H1 (cell line): ENCODE data around the gene EML1. TPM values are rescaled to one million over a fixed set of nuclear protein-coding genes. Genes with fewer than 3 reads are reported as not detected.

Source experiments
- CTCF ChIA-PET: fragments of 300-600 bp; sonication (Branson Sonifier 250); formaldehyde crosslinking; loops from one replicate; lab custom pipeline; 2021; ENCODE audit not compliant: partially characterized antibody; lab: Charles Lee
- POLR2A ChIA-PET: fragments of 300-600 bp; sonication (Branson Sonifier 250); formaldehyde crosslinking; loops from one replicate; lab custom pipeline; 2021; ENCODE audit warnings: inconsistent platforms; ENCODE audit not compliant: partially characterized antibody; lab: Charles Lee
- DNase-seq, 2 experiments: peaks; one replicate each; pipeline versions ENCODE4 v3.0.0 to v3.0.0-alpha.2; 2010 to 2022; ENCODE audit warnings: low spot score in 2 of 2, low read depth in 1 of 2, mixed read lengths in 1 of 2
- FAIRE-seq: peaks from 2 replicates; lab custom pipeline; 2011; peaks lifted over from hg19 to GRCh38; lab: Jason Lieb, UNC
- H2AFZ ChIP-seq: 2 replicates; pipeline ENCODE4 v1.8.1; 2012; ENCODE audit warnings: low read length, inconsistent platforms
- H2AK5ac ChIP-seq: 2 replicates; pipeline ENCODE4 v1.6.1; 2013; ENCODE audit warnings: low read depth, low read length
- H2BK120ac ChIP-seq: replicated peaks from 2 replicates; pipeline ENCODE3; 2013; ENCODE audit warnings: low read depth, low read length, inconsistent platforms
- H2BK12ac ChIP-seq: 2 replicates; pipeline ENCODE4 v1.6.1; 2013; ENCODE audit warnings: low read depth, low read length
- H2BK15ac ChIP-seq: 2 replicates; pipeline ENCODE4 v1.6.1; 2013; ENCODE audit warnings: low read length
- H2BK20ac ChIP-seq: 2 replicates; pipeline ENCODE4 v1.6.1; 2013; ENCODE audit warnings: low read length
- H2BK5ac ChIP-seq: 2 replicates; pipeline ENCODE4 v1.6.1; 2013; ENCODE audit warnings: low read depth, low read length
- H3K14ac ChIP-seq: 2 replicates; pipeline ENCODE4 v1.6.1; 2013; ENCODE audit warnings: inconsistent platforms; ENCODE audit not compliant: insufficient read length
- H3K18ac ChIP-seq: 2 replicates; pipeline ENCODE4 v1.6.1; 2013; ENCODE audit warnings: low read length; ENCODE audit errors: extremely low read depth
- H3K23ac ChIP-seq: 2 replicates; pipeline ENCODE4 v1.6.1; 2013; ENCODE audit warnings: inconsistent platforms; ENCODE audit not compliant: insufficient read length
- H3K23me2 ChIP-seq: 2 replicates; pipeline ENCODE4 v1.6.1; 2013; ENCODE audit warnings: low read depth, low read length
- H3K27ac ChIP-seq: 2 replicates; pipeline ENCODE4 v1.6.1; 2011; ENCODE audit warnings: low read depth, low read length, inconsistent platforms
- H3K27me3 ChIP-seq, 4 experiments: replicated peaks in 1 of 4; 1 replicate in 1 of 4; 2 replicates in 3 of 4; pipeline versions ENCODE4 v1.6.1 to v1.8.1; 2011 to 2013; ENCODE audit warnings: low read length in 3 of 4, mild to moderate bottlenecking in 3 of 4, inconsistent platforms in 2 of 4, mixed read lengths in 2 of 4, moderate library complexity in 1 of 4; ENCODE audit not compliant: control insufficient read depth in 3 of 4, insufficient read depth in 3 of 4; ENCODE audit errors: extremely low read depth in 1 of 4
- H3K36me3 ChIP-seq, 4 experiments: 2 replicates each; pipeline versions ENCODE4 v1.6.1 to v1.8.1; 2011 to 2013; ENCODE audit warnings: mild to moderate bottlenecking in 4 of 4, low read length in 3 of 4, moderate library complexity in 2 of 4, control low read depth in 1 of 4, inconsistent platforms in 1 of 4; ENCODE audit not compliant: insufficient read depth in 4 of 4, control insufficient read depth in 2 of 4
- H3K4ac ChIP-seq: replicated peaks from 2 replicates; pipeline ENCODE3; 2013; ENCODE audit warnings: low read length, low read depth, mixed read lengths, inconsistent platforms; ENCODE audit not compliant: insufficient read length
- H3K4me1 ChIP-seq, 4 experiments: replicated peaks in 1 of 4; 1 replicate in 1 of 4; 2 replicates in 3 of 4; pipeline versions ENCODE4 v1.6.1 to v1.8.1; 2011 to 2013; ENCODE audit warnings: low read length in 3 of 4, inconsistent platforms in 2 of 4, mixed read lengths in 1 of 4; ENCODE audit not compliant: insufficient read depth in 4 of 4, control insufficient read depth in 3 of 4
- H3K4me2 ChIP-seq, 2 experiments: 2 replicates each; pipeline versions ENCODE4 v1.6.1 to v1.8.1; 2011 to 2013; ENCODE audit warnings: low read depth in 2 of 2, low read length in 2 of 2, control low read depth in 1 of 2, inconsistent platforms in 1 of 2, mild to moderate bottlenecking in 1 of 2; ENCODE audit not compliant: insufficient read depth in 1 of 2
- H3K4me3 ChIP-seq, 4 experiments: fragments of 200-600, 300-600 bp in 1 of 4; sonication (generic), shearing (Covaris generic), sonication (Bioruptor Twin) in 1 of 4; 2 replicates each; pipeline versions ENCODE4 v1.5.1 to v1.8.1; 2011 to 2016; ENCODE audit warnings: low read length in 4 of 4, low read depth in 3 of 4, control low read depth in 2 of 4, inconsistent platforms in 2 of 4, mild to moderate bottlenecking in 2 of 4, mixed read lengths in 1 of 4, moderate library complexity in 1 of 4; ENCODE audit not compliant: insufficient read depth in 2 of 4; ENCODE audit errors: extremely low read depth in 1 of 4
- H3K56ac ChIP-seq: replicated peaks from 2 replicates; pipeline ENCODE3; 2013; ENCODE audit warnings: low read depth, mild to moderate bottlenecking, mixed read lengths, low read length, inconsistent platforms; ENCODE audit not compliant: insufficient read length
- H3K79me1 ChIP-seq: 2 replicates; pipeline ENCODE4 v1.6.1; 2013; ENCODE audit warnings: low read depth, low read length, control low read depth
- H3K79me2 ChIP-seq, 2 experiments: 2 replicates each; pipeline versions ENCODE4 v1.6.1 to v1.8.1; 2012 to 2013; ENCODE audit warnings: low read length in 2 of 2, mild to moderate bottlenecking in 2 of 2, inconsistent platforms in 1 of 2; ENCODE audit not compliant: insufficient read depth in 2 of 2, control insufficient read depth in 1 of 2
- H3K9ac ChIP-seq, 4 experiments: replicated peaks in 1 of 4; 1 replicate in 1 of 4; 2 replicates in 3 of 4; pipeline versions ENCODE4 v1.6.1 to v1.8.1; 2011 to 2013; ENCODE audit warnings: low read depth in 3 of 4, low read length in 3 of 4, control low read depth in 2 of 4, mild to moderate bottlenecking in 2 of 4, moderate library complexity in 2 of 4, inconsistent platforms in 1 of 4; ENCODE audit errors: extremely low read depth in 1 of 4
- H3K9me3 ChIP-seq, 2 experiments: 2 replicates each; pipeline versions ENCODE4 v1.6.1 to v1.8.1; 2012 to 2013; ENCODE audit warnings: mild to moderate bottlenecking in 2 of 2, moderate library complexity in 2 of 2, control low read depth in 1 of 2, inconsistent platforms in 1 of 2, low read depth in 1 of 2, low read length in 1 of 2, mixed read lengths in 1 of 2; ENCODE audit not compliant: insufficient read depth in 2 of 2
- H4K20me1 ChIP-seq, 2 experiments: replicated peaks in 1 of 2; 2 replicates each; pipeline versions ENCODE3 to v1.8.1; 2011 to 2013; ENCODE audit warnings: inconsistent platforms in 2 of 2, low read length in 2 of 2, mild to moderate bottlenecking in 1 of 2; ENCODE audit not compliant: insufficient read depth in 2 of 2, control insufficient read depth in 1 of 2
- H4K5ac ChIP-seq: 2 replicates; pipeline ENCODE4 v1.6.1; 2013; ENCODE audit warnings: low read length, low read depth, mixed read lengths, inconsistent platforms; ENCODE audit not compliant: insufficient read length
- H4K8ac ChIP-seq: 2 replicates; pipeline ENCODE4 v1.8.0; 2013; ENCODE audit warnings: mild to moderate bottlenecking, moderate library complexity, low read length, inconsistent platforms; ENCODE audit not compliant: insufficient read depth; ENCODE audit errors: extremely low read depth
- H4K91ac ChIP-seq: replicated peaks from 2 replicates; pipeline ENCODE3; 2013; ENCODE audit warnings: low read length, mixed read lengths, inconsistent platforms; ENCODE audit not compliant: insufficient read length
- BCL11A ChIP-seq, 2 experiments: IDR thresholded peaks; one replicate each; pipeline ENCODE4 v1.6.1; 2011; ENCODE audit warnings: low read depth in 2 of 2, low read length in 2 of 2, mild to moderate bottlenecking in 2 of 2
- POLR2AphosphoS5 ChIP-seq: IDR thresholded peaks from 2 replicates; pipeline ENCODE4 v1.6.1; 2011; ENCODE audit warnings: low read depth, low read length
- WGBS, 2 experiments: shearing (Covaris generic) in 1 of 2; methylation state at CpG; one replicate each; pipeline versions ENCODE4 v1.1.6 to v1.1.7; 2013 to 2015; ENCODE audit warnings: low lambda C conversion rate in 2 of 2, mixed read lengths in 2 of 2, inconsistent platforms in 1 of 2, low coverage in 1 of 2, missing lambda C conversion rate in 1 of 2; ENCODE audit not compliant: insufficient replicate concordance in 2 of 2, insufficient coverage in 1 of 2, insufficient read length in 1 of 2; ENCODE audit errors: extremely low coverage in 1 of 2, missing lambda C conversion rate in 1 of 2; 5-methylcytosine and 5-hydroxymethylcytosine counted together
- polyA plus RNA-seq, 7 experiments: library from polyadenylated mRNA; depleted of rRNA in 3 of 7; stranded (reverse) in 5 of 7; unstranded in 2 of 7; fragments of >200 nt in 5 of 7; fragments of 200-250 nt in 2 of 7; gene quantifications; 1 replicate in 5 of 7; 2 replicates in 1 of 7; 4 replicates in 1 of 7; pipeline versions ENCODE4 v1.2.1 to v1.2.3, GENCODE V29; 2011 to 2013; ENCODE audit warnings: missing spikeins in 2 of 7, mixed read lengths in 2 of 7
- total RNA-seq: library from RNA; stranded (reverse); fragmentation: NEBNext Ultra II Directional; extraction: Animal tissue kit (Norgen Biotek cat#: 25700); gene quantifications from 2 replicates; pipeline ENCODE4 v1.2.1, GENCODE V29; 2021

The EML1 gene
- total and polyA plus RNA-seq, 2 of the 8 experiments (the other 6 are each of a cell fraction or from before 2014, with no cell fraction given) = 11.1 to 24.7 TPM

DNA sequence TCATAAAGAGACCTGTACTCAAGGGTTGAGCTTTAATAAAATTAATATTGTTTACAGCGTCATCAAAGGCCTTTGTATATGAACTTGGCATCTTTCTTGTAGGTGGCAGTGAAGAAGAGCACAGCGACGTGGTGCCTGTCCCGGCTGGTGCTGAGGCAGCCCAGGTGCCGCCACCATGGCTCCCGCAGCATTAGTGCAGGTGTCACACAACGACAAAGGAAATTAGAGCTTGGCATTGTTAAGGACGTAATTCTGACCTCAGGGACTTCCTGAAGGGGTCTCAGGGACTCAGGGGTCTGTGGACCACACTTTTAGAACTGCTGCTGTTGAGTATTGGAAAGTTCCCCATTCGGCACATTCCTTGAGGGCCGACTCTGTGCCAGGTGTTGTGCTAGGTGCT lies 24.1 kb downstream of the EML1 start:
- no peak overlapping the region for H4K5ac ChIP-seq
- peaks cover 0 to 7% of the 10 kb centered on the region in 2 experiments; a peak in 1 of 4 replicates for H3K79me2 ChIP-seq
- no peak overlapping the region for H2BK5ac ChIP-seq
- CTCF ChIA-PET = interaction anchor here (0.7 to 2.2 kb wide), 6 partner anchors 10 to 87 kb away, joined by 3 to 16 read pairs (median 6); no protein-coding TSS in a partner anchor
- no peak for FAIRE-seq
- no peak overlapping the region for H4K91ac ChIP-seq
- peaks cover 0 to 6% of the 10 kb centered on the region in 2 experiments for H4K20me1 ChIP-seq
- no peak overlapping the region for H3K9ac ChIP-seq
- H3K27ac ChIP-seq = no peak overlapping the region
- no peaks in the 10 kb centered on the region for H3K27me3 ChIP-seq
- peak overlapping the region; percentile 80; the same call in 1 of the 2 replicates for H2AK5ac ChIP-seq
- H3K23me2 ChIP-seq = no peaks in the 10 kb centered on the region
- H3K14ac ChIP-seq = no peak overlapping the region
- H2BK20ac ChIP-seq = no peak overlapping the region
- no peak overlapping the region for H2BK12ac ChIP-seq
- H2BK15ac ChIP-seq = no peak overlapping the region
- WGBS, 2 experiments = 92% methylated on average over 10 of the region's 10 CpGs; no CpG with 5 or more reads in 1 of the 2 experiments
- H3K79me1 ChIP-seq = peaks cover 6% of the 10 kb centered on the region; the same call in 1 of the 2 replicates
- peaks cover 2 to 8% (median 3%) of the 10 kb centered on the region in 4 experiments; a peak in 5 of 7 replicates for H3K4me1 ChIP-seq
- no peak overlapping the region for H4K8ac ChIP-seq
- H3K4ac ChIP-seq = no peak overlapping the region
- POLR2A ChIA-PET = no interaction called here
- no peak overlapping the region for H3K4me3 ChIP-seq
- no peak overlapping the region for H3K4me2 ChIP-seq
- no peak for DNase-seq
- H3K36me3 ChIP-seq = no peaks in the 10 kb centered on the region
- H2AFZ ChIP-seq = no peak overlapping the region
- no peak overlapping the region for H2BK120ac ChIP-seq
- no peak overlapping the region for H3K56ac ChIP-seq
- no peaks in the 10 kb centered on the region for H3K9me3 ChIP-seq
- no peak overlapping the region for H3K23ac ChIP-seq
- no peak overlapping the region for H3K18ac ChIP-seq
- TF ChIP-seq POLR2AphosphoS5 = no peak
- TF ChIP-seq BCL11A (IDR thresholded peaks at IDR 0.05; ENCODE audit: low read depth in 2 of 2, low read length in 2 of 2) = no peak
